HCT116 (cell line): ENCODE data around the gene IGIP. TPM values are rescaled to one million over a fixed set of nuclear protein-coding genes. Genes with fewer than 3 reads are reported as not detected.

Source experiments
- ATAC-seq: fragments of 200-7000 bp; cut with Tn5 transposase; 2 replicates; pipeline ENCODE4 v1.9.1; 2020; ENCODE audit warnings: mild to moderate bottlenecking, moderate library complexity
- BruUV-seq: library from RNA; stranded (reverse); fragments of 400-500 nt; replicated peaks from 2 replicates; lab custom pipeline; 2021; lab: Mats Ljungman, UMichigan
- CTCF ChIA-PET: fragments of 300-600 bp; sonication (Branson Sonifier 250); formaldehyde crosslinking; loops from one replicate; lab custom pipeline; 2021; ENCODE audit warnings: antibody characterized with exemption; lab: Charles Lee
- POLR2A ChIA-PET: fragments of 300-600, 350-600 bp; sonication (Branson Sonifier 250); formaldehyde crosslinking; loops from one replicate; lab custom pipeline; 2021; ENCODE audit warnings: antibody characterized with exemption; lab: Charles Lee
- RAD21 ChIA-PET, 2 experiments: fragments of 300-600 bp; sonication (Branson Sonifier 250); formaldehyde crosslinking; loops; one replicate each; lab custom pipeline; 2023; ENCODE audit warnings: low total read pairs in 2 of 2; ENCODE audit not compliant: uncharacterized antibody in 2 of 2, unreplicated experiment in 2 of 2, low non-redundant PET in 1 of 2; lab: Charles Lee
- DNase-seq: peaks from one replicate; pipeline ENCODE4 v3.0.0-alpha.2; 2010; ENCODE audit warnings: low read depth, low spot score
- H2AFZ ChIP-seq: fragments of 200-600 bp; shearing (Covaris generic), sonication (generic); 2 replicates; pipeline ENCODE4 v1.6.1; 2017; ENCODE audit warnings: low read depth, mixed run types, mixed read lengths, antibody characterized with exemption, low read length; ENCODE audit not compliant: poor library complexity, severe bottlenecking
- H3K27ac ChIP-seq: 2 replicates; pipeline ENCODE4 v1.5.1; 2012; ENCODE audit warnings: low read depth, low read length
- H3K27me3 ChIP-seq: fragments of 200-600 bp; sonication (generic); 2 replicates; pipeline ENCODE4 v1.6.1; 2016; ENCODE audit warnings: mixed run types, low read length, mixed read lengths; ENCODE audit not compliant: insufficient read depth
- H3K36me3 ChIP-seq, 2 experiments: fragments of 200-500 bp in 1 of 2; fragments of 200-600 bp in 1 of 2; sonication (Bioruptor generic) in 1 of 2; sonication (generic) in 1 of 2; 2 replicates each; pipeline versions ENCODE4 v1.5.1 to v1.6.1; 2014 to 2016; ENCODE audit warnings: low read length in 2 of 2, inconsistent platforms in 1 of 2, mixed read lengths in 1 of 2, mixed run types in 1 of 2; ENCODE audit not compliant: insufficient read depth in 2 of 2, control insufficient read depth in 1 of 2
- H3K4me1 ChIP-seq, 2 experiments: fragments of 200-600 bp in 1 of 2; sonication (generic) in 1 of 2; 2 replicates each; pipeline versions ENCODE4 v1.5.1 to v1.6.1; 2012 to 2017; ENCODE audit warnings: low read length in 2 of 2, inconsistent platforms in 1 of 2, mild to moderate bottlenecking in 1 of 2, mixed read lengths in 1 of 2, mixed run types in 1 of 2, moderate library complexity in 1 of 2; ENCODE audit not compliant: insufficient read depth in 2 of 2, control insufficient read depth in 1 of 2
- H3K4me2 ChIP-seq: fragments of 200-600 bp; sonication (generic); 2 replicates; pipeline ENCODE4 v1.6.1; 2017; ENCODE audit warnings: mixed run types, low read length, mixed read lengths
- H3K4me3 ChIP-seq, 2 experiments: fragments of 200-600 bp in 1 of 2; sonication (generic) in 1 of 2; replicated peaks in 1 of 2; 2 replicates each; pipeline ENCODE4 v1.5.1; 2011 to 2016; ENCODE audit warnings: low read length in 2 of 2, control low read depth in 1 of 2, low read depth in 1 of 2, mild to moderate bottlenecking in 1 of 2, mixed read lengths in 1 of 2, mixed run types in 1 of 2
- H3K79me2 ChIP-seq: fragments of 200-600 bp; sonication (generic); 2 replicates; pipeline ENCODE4 v1.6.1; 2017; ENCODE audit warnings: mild to moderate bottlenecking, mixed run types, low read length, moderate library complexity, mixed read lengths; ENCODE audit not compliant: insufficient read depth
- H3K9ac ChIP-seq: fragments of 200-600 bp; sonication (generic); 2 replicates; pipeline ENCODE4 v1.6.1; 2016; ENCODE audit warnings: low read length, mixed read lengths
- H3K9me2 ChIP-seq: fragments of 200-600 bp; sonication (generic), shearing (Covaris generic); 2 replicates; pipeline ENCODE4 v1.6.1; 2017; ENCODE audit warnings: mixed run types, mild to moderate bottlenecking, moderate library complexity; ENCODE audit not compliant: insufficient read depth
- H3K9me3 ChIP-seq, 2 experiments: fragments of 200-500 bp in 1 of 2; fragments of 200-600 bp in 1 of 2; sonication (Bioruptor generic) in 1 of 2; sonication (generic) in 1 of 2; 2 replicates each; pipeline ENCODE4 v1.6.1; 2014 to 2017; ENCODE audit warnings: low read length in 2 of 2, mixed read lengths in 2 of 2, inconsistent platforms in 1 of 2, low read depth in 1 of 2, mild to moderate bottlenecking in 1 of 2, mixed run types in 1 of 2, moderate library complexity in 1 of 2; ENCODE audit not compliant: control insufficient read depth in 1 of 2, insufficient read depth in 1 of 2
- H4K20me1 ChIP-seq: fragments of 200-600 bp; sonication (generic), shearing (Covaris generic); 2 replicates; pipeline ENCODE4 v1.6.1; 2017; ENCODE audit warnings: mixed run types, mild to moderate bottlenecking, moderate library complexity; ENCODE audit not compliant: insufficient read depth
- CBX3 ChIP-seq: IDR thresholded peaks from 2 replicates; pipeline ENCODE4 v1.6.1; 2012; ENCODE audit warnings: low read depth
- CEBPB ChIP-seq: IDR thresholded peaks from 2 replicates; pipeline ENCODE4 v1.6.1; 2012; ENCODE audit warnings: low read depth
- CTCF ChIP-seq, 3 experiments: fragments of 200-600 bp in 1 of 3; sonication (generic) in 1 of 3; IDR thresholded peaks in 2 of 3; conservative IDR thresholded peaks in 1 of 3; 2 replicates each; pipeline ENCODE4 v1.5.1; 2012 to 2017; ENCODE audit warnings: low read depth in 2 of 3, low read length in 2 of 3, antibody characterized with exemption in 1 of 3, borderline replicate concordance in 1 of 3, control low read depth in 1 of 3, mild to moderate bottlenecking in 1 of 3, mixed read lengths in 1 of 3, mixed run types in 1 of 3, moderate library complexity in 1 of 3; ENCODE audit not compliant: insufficient read depth in 1 of 3
- JUND ChIP-seq: IDR thresholded peaks from 2 replicates; pipeline ENCODE4 v1.6.1; 2012
- POLR2A ChIP-seq: IDR thresholded peaks from 2 replicates; pipeline ENCODE4 v1.7.0; 2011; ENCODE audit warnings: borderline replicate concordance; ENCODE audit not compliant: insufficient read depth, insufficient read length; ENCODE audit errors: extremely low read depth
- RAD21 ChIP-seq: IDR thresholded peaks from 2 replicates; pipeline ENCODE4 v1.6.1; 2012; ENCODE audit warnings: low read depth, mild to moderate bottlenecking
- REST ChIP-seq: IDR thresholded peaks from 2 replicates; pipeline ENCODE4 v1.6.1; 2012; ENCODE audit warnings: low read depth
- SIN3A ChIP-seq: IDR thresholded peaks from 2 replicates; pipeline ENCODE4 v1.6.1; 2012; ENCODE audit warnings: low read depth
- SP1 ChIP-seq: IDR thresholded peaks from 2 replicates; pipeline ENCODE4 v1.6.1; 2012; ENCODE audit warnings: low read depth
- SRF ChIP-seq: IDR thresholded peaks from 2 replicates; pipeline ENCODE4 v1.6.1; 2012; ENCODE audit warnings: low read depth
- TCF7L2 ChIP-seq: IDR thresholded peaks from 2 replicates; pipeline ENCODE4 v1.7.0; 2011; ENCODE audit warnings: borderline replicate concordance, inconsistent platforms; ENCODE audit not compliant: insufficient read depth, insufficient read length; ENCODE audit errors: extremely low read depth
- YY1 ChIP-seq: IDR thresholded peaks from 2 replicates; pipeline ENCODE4 v1.6.1; 2011; ENCODE audit warnings: low read length, low read depth, moderate library complexity, mild to moderate bottlenecking; ENCODE audit not compliant: insufficient replicate concordance; ENCODE audit errors: extremely low read depth
- ZBTB33 ChIP-seq: IDR thresholded peaks from 2 replicates; pipeline ENCODE4 v1.6.1; 2011; ENCODE audit warnings: mild to moderate bottlenecking, low read length, moderate library complexity; ENCODE audit not compliant: insufficient replicate concordance; ENCODE audit errors: extremely low read depth
- intact Hi-C: fragments of 100-400 bp; cut with micrococcal nuclease; formaldehyde crosslinking; loops from 2 replicates; pipeline ENCODE4 v1.10.0; 2022
- total RNA-seq: library from RNA; stranded (reverse); gene quantifications from one replicate; pipeline ENCODE4 v1.2.1, GENCODE V29; 2021; ENCODE audit not compliant: unreplicated experiment

IGIP gene
- total RNA-seq, 1 experiment from 2014 or later: 5.2 TPM

GRCh38 chr5:140111011-140111858 lies 14.5 kb upstream of the IGIP start:
- no peaks in the 10 kb centered on the region for H3K36me3 ChIP-seq
- H3K9me3 ChIP-seq: no peaks in the 10 kb centered on the region
- CTCF ChIA-PET: no interaction called here
- TF ChIP-seq ZBTB33 (no peak), SRF (no peak), CTCF (IDR thresholded peaks at IDR 0.05 in 2 of 3, conservative IDR thresholded peaks at IDR 0.05 in 1 of 3; ENCODE audit: borderline replicate concordance in 1 of 3, insufficient read depth in 1 of 3, low read depth in 2 of 3, low read length in 2 of 3) (no peak), CBX3 (no peak), RAD21 (no peak), TCF7L2 (no peak), REST (no peak), CEBPB (no peak), POLR2A (no peak), JUND (no peak), SP1 (no peak), YY1 (no peak), SIN3A (no peak)
- H3K4me1 ChIP-seq: peaks cover 13 to 45% of the 10 kb centered on the region in 2 experiments
- no peak overlapping the region for H3K27ac ChIP-seq
- RAD21 ChIA-PET: no interaction called here
- intact Hi-C loops: no loop called here
- H2AFZ ChIP-seq: no peak overlapping the region
- no peaks in the 10 kb centered on the region for H3K9me2 ChIP-seq
- H3K4me3 ChIP-seq: no peak overlapping the region
- H3K4me2 ChIP-seq: no peak overlapping the region
- H3K27me3 ChIP-seq: no peaks in the 10 kb centered on the region
- peaks cover 73% of the 10 kb centered on the region for H3K79me2 ChIP-seq
- no TSS peak for BruUV-seq
- ATAC-seq: no peak
- H4K20me1 ChIP-seq: no peaks in the 10 kb centered on the region
- POLR2A ChIA-PET: no interaction called here
- H3K9ac ChIP-seq: no peak overlapping the region
- DNase-seq: no peak
